ENCODE results near the gene UGT2B28.
"Not testable (repeated sequence)": the region's sequence is repeated elsewhere in the genome, so short reads cannot be mapped to it uniquely, and the experiment has no call there.

The UGT2B28 gene

DNA sequence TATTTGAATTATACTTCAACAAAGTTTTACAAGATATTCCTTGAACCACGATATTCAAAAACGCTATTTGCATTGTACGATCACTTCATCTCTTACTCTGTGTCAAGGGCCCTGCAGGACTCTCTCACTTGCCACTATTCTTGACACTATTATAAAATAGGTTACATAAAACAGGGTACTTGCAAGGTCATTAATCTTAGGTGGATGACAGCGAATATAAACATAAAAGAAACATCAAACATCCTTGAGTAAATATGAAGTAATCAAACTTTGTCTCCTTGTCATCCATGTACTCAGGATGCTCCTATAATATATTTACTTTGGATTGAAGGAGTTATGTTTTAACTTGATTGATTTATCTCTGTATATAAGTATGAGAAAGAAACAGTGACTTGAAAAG, at the start of gene UGT2B28:
UGT2B28 (plus strand) TSS at position 395 of the 400 bp plus-strand sequence. CDS start 26 bp downstream, outside the sequence.
- not testable (repeated sequence) for H3K4me3 Mint-ChIP-seq; H3K27ac Mint-ChIP-seq; H3K4me1 Mint-ChIP-seq (ENCODE audit: low read depth); H3K9me3 Mint-ChIP-seq (ENCODE audit: low read depth); H3K36me3 Mint-ChIP-seq; H3K27me3 Mint-ChIP-seq

DNA sequence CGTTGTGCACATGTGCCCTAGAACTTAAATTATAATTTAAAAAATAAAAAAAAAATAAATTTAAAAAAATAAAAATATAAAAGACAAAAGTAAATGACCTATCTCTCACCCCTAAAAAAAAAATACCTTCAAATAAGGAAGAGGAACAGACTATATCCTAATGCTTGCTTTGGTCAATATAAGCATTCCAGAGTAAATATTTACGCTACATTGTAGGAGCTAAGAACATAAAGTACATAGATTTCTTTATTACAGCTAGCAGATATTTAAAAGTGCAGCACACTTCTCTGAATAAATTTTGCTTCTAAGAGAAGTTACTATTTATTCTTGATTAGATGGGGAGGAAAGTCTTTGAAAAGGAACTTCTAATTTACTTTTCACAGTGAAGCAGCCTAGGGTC, 41.2 kb upstream of the UGT2B28 start:
- H3K27ac Mint-ChIP-seq: no peak overlapping the region
- H3K36me3 Mint-ChIP-seq: no peaks in the 10 kb centered on the region
- H3K4me3 Mint-ChIP-seq: no peak overlapping the region
- H3K4me1 Mint-ChIP-seq (ENCODE audit: low read depth): no peaks in the 10 kb centered on the region
- H3K9me3 Mint-ChIP-seq (ENCODE audit: low read depth): peaks cover 6% of the 10 kb centered on the region
- H3K27me3 Mint-ChIP-seq: no peaks in the 10 kb centered on the region

- no peak overlapping the region for H3K4me3 Mint-ChIP-seq
- no peaks in the 10 kb centered on the region for H3K4me1 Mint-ChIP-seq (ENCODE audit: low read depth)
- no peak overlapping the region for H3K27ac Mint-ChIP-seq
- no peaks in the 10 kb centered on the region for H3K27me3 Mint-ChIP-seq
- H3K9me3 Mint-ChIP-seq (ENCODE audit: low read depth): peaks cover 6% of the 10 kb centered on the region
- no peaks in the 10 kb centered on the region for H3K36me3 Mint-ChIP-seq
Measured at GRCh38 chr4:69239557-69240168, 40.6 kb upstream of the UGT2B28 start.

DNA sequence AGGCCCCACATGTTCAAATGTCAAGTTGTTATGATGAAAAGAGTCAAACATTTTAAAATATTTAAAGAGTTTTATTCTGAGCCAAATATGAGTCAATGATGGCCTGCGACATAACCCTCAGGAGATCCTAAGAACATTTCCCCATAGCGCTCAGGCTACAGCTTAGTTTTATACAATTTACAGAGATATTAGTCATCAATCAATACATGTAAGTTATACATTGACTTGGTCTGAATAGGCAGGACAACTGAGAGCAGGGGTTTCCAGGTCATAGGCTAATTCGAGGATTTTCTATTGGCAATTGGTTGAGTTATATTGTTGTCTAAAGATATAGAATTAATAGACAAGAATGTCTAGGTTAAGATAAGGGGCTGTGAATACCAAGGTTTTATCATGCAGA, 39.5 kb upstream of the UGT2B28 start:
- H3K4me3 Mint-ChIP-seq; H3K9me3 Mint-ChIP-seq (ENCODE audit: low read depth); H3K4me1 Mint-ChIP-seq (ENCODE audit: low read depth); H3K27ac Mint-ChIP-seq; H3K27me3 Mint-ChIP-seq; H3K36me3 Mint-ChIP-seq: not testable (repeated sequence)

DNA sequence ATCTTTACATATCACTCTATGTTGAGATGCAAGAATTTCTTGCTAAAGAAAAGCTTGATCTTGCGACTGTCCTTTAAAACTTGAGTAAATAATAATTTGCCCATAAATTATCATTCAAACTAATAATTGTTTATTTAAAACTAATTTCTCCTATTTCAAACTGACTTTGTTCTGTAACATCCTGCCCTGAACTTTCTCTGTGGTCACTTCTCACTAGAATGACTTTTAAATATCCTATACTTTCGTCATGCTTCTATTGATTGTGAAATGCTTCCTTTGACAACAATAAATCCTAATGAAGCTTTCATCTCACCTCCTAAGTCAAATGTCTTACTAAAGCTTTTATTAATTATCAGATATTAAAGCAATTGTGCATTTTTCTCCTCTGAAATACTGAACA, 38.5 kb upstream of the UGT2B28 start:
- H3K27me3 Mint-ChIP-seq; H3K4me1 Mint-ChIP-seq (ENCODE audit: low read depth); H3K4me3 Mint-ChIP-seq; H3K27ac Mint-ChIP-seq; H3K36me3 Mint-ChIP-seq: not testable (repeated sequence)
- H3K9me3 Mint-ChIP-seq (ENCODE audit: low read depth): peaks cover 17% of the 10 kb centered on the region

- not testable (repeated sequence) for H3K27me3 Mint-ChIP-seq; H3K27ac Mint-ChIP-seq; H3K4me1 Mint-ChIP-seq (ENCODE audit: low read depth); H3K4me3 Mint-ChIP-seq; H3K36me3 Mint-ChIP-seq
- H3K9me3 Mint-ChIP-seq (ENCODE audit: low read depth): peaks cover 18% of the 10 kb centered on the region
Measured at GRCh38 chr4:69242562-69243240, 37.6 kb upstream of the UGT2B28 start.

DNA sequence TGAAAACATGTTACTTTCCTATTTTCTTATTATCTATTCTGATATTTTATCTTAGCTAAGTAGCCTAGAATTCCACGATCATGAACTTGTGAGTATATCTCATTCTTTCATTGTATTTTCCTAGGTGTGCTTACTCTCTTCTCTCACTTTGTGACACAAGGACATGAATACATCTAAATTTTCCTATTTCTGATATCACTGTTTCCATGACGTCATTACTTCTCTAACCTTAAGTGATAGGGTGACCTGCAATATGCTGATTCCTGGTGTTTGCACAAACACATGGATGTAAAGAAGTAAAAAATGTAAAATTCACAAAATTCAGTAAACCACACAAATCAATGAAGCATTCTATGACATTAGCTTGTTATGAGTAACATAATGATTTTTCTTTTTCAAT, 29.4 kb upstream of the UGT2B28 start:
- H3K27ac Mint-ChIP-seq; H3K36me3 Mint-ChIP-seq; H3K4me3 Mint-ChIP-seq; H3K4me1 Mint-ChIP-seq (ENCODE audit: low read depth); H3K27me3 Mint-ChIP-seq; H3K9me3 Mint-ChIP-seq (ENCODE audit: low read depth): not testable (repeated sequence)

GRCh38 chr4:69253147-69253772, 27.0 kb upstream of the UGT2B28 start:
- not testable (repeated sequence) for H3K27me3 Mint-ChIP-seq; H3K9me3 Mint-ChIP-seq (ENCODE audit: low read depth); H3K27ac Mint-ChIP-seq; H3K36me3 Mint-ChIP-seq; H3K4me1 Mint-ChIP-seq (ENCODE audit: low read depth); H3K4me3 Mint-ChIP-seq

GRCh38 chr4:69268612-69269011, 11.7 kb upstream of the UGT2B28 start:
- H3K27ac Mint-ChIP-seq; H3K9me3 Mint-ChIP-seq (ENCODE audit: low read depth); H3K36me3 Mint-ChIP-seq; H3K4me1 Mint-ChIP-seq (ENCODE audit: low read depth); H3K4me3 Mint-ChIP-seq; H3K27me3 Mint-ChIP-seq: not testable (repeated sequence)

DNA sequence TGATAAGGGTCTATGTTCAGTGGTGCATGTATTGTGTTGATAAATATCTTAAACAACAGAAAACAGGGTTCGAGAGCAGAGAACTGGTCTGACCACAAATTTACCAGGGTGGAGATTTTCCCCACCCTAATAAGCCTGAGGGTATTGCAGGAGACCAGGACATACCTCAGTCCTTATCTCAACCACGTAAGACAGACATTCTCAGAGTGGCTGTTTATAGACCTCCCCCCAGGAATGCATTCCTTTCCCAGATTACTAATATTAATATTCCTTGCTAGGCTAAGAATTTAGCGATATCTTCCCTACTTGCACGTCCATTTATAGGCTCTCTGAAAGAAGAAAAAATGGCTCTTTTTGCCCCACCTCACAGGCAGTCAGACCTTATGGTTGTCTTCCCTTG, 16.1 kb downstream of the UGT2B28 start:
- H3K9me3 Mint-ChIP-seq (ENCODE audit: low read depth); H3K27ac Mint-ChIP-seq; H3K27me3 Mint-ChIP-seq; H3K4me1 Mint-ChIP-seq (ENCODE audit: low read depth); H3K36me3 Mint-ChIP-seq; H3K4me3 Mint-ChIP-seq: not testable (repeated sequence)

- H3K4me1 Mint-ChIP-seq (ENCODE audit: low read depth); H3K27me3 Mint-ChIP-seq; H3K27ac Mint-ChIP-seq; H3K9me3 Mint-ChIP-seq (ENCODE audit: low read depth); H3K36me3 Mint-ChIP-seq; H3K4me3 Mint-ChIP-seq: not testable (repeated sequence)
Measured at GRCh38 chr4:69308426-69309033, 28.3 kb downstream of the UGT2B28 start.

GRCh38 chr4:69309549-69310076, 29.3 kb downstream of the UGT2B28 start:
- not testable (repeated sequence) for H3K4me3 Mint-ChIP-seq; H3K27me3 Mint-ChIP-seq; H3K4me1 Mint-ChIP-seq (ENCODE audit: low read depth); H3K36me3 Mint-ChIP-seq; H3K9me3 Mint-ChIP-seq (ENCODE audit: low read depth); H3K27ac Mint-ChIP-seq

DNA sequence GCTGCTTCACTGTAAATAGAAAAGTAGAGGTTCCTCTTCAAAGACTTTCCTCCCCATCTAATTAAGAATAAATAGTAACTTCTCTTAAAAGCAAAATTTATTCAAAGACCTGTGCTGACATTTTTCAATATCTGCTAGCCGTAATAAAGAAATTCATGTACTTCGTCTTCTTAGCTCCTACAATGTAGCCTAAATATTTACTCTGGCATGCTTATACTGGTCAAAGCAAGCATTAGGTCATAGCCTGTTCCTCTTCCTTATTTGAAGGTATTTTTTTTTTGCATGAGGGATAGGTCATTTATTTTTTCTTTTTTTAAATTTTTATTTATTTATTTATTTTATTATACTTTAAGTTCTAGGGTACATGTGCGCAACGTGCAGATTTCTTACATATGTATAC, 30.0 kb downstream of the UGT2B28 start:
- H3K27ac Mint-ChIP-seq; H3K9me3 Mint-ChIP-seq (ENCODE audit: low read depth); H3K36me3 Mint-ChIP-seq; H3K27me3 Mint-ChIP-seq; H3K4me1 Mint-ChIP-seq (ENCODE audit: low read depth); H3K4me3 Mint-ChIP-seq: not testable (repeated sequence)

- not testable (repeated sequence) for H3K27me3 Mint-ChIP-seq; H3K36me3 Mint-ChIP-seq; H3K4me3 Mint-ChIP-seq; H3K9me3 Mint-ChIP-seq (ENCODE audit: low read depth); H3K27ac Mint-ChIP-seq; H3K4me1 Mint-ChIP-seq (ENCODE audit: low read depth)
Measured at GRCh38 chr4:69317669-69318298, 37.5 kb downstream of the UGT2B28 start.

DNA sequence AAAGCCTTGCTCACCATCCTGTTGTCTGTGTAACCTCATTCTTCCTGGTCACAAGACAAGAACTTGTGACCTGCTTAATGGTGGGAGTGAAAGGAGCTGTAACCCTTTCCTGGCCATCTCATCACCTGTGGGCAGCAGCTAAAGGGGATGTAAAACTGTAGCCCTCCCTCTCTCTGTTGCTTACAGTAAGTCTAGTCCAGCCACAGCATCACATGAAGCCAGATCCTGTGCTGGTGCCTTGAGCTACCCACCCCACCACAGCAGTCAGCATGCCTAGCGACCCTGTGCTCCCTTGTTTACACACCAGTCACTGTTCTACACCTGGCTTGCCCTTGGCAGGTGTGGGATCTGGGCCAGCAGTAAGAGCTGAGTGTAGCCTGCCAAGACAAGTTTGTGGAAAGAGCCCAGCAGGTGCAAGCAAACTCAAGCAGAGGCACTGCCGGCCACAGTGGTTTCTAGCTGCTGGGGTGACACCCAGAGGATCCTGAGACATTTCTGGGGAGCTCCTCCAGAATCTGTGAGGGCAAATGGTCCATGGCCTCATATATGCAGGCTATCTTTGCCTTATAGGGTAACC, 41.0 kb downstream of the UGT2B28 start:
- Mint-ChIP-seq H3K36me3 (no peaks in the 10 kb centered on the region), H3K4me3 (no peak overlapping the region), H3K27me3 (no peaks in the 10 kb centered on the region), H3K9me3 (ENCODE audit: low read depth) (no peaks in the 10 kb centered on the region), H3K27ac (no peak overlapping the region), H3K4me1 (ENCODE audit: low read depth) (no peaks in the 10 kb centered on the region)
